GM10266 (cell line): ENCODE data around the gene GPR137B.

ENCODE experiments used
- DNase-seq: peaks from one replicate; pipeline ENCODE4 v3.0.0; 2012; ENCODE audit errors: extremely low spot score
- TF ChIP-seq, protein P1 (sequence below): IDR thresholded peaks from 2 replicates; pipeline ENCODE4 v1.5.1; 2012; ENCODE audit warnings: mild to moderate bottlenecking, low read depth; ENCODE audit not compliant: control insufficient read depth, insufficient read depth; ENCODE audit errors: missing control alignments

The GPR137B gene

GRCh38 chr1:236137285-236137852 is 5.0 kb upstream of the GPR137B start:
- TF ChIP-seq, protein P1, sequence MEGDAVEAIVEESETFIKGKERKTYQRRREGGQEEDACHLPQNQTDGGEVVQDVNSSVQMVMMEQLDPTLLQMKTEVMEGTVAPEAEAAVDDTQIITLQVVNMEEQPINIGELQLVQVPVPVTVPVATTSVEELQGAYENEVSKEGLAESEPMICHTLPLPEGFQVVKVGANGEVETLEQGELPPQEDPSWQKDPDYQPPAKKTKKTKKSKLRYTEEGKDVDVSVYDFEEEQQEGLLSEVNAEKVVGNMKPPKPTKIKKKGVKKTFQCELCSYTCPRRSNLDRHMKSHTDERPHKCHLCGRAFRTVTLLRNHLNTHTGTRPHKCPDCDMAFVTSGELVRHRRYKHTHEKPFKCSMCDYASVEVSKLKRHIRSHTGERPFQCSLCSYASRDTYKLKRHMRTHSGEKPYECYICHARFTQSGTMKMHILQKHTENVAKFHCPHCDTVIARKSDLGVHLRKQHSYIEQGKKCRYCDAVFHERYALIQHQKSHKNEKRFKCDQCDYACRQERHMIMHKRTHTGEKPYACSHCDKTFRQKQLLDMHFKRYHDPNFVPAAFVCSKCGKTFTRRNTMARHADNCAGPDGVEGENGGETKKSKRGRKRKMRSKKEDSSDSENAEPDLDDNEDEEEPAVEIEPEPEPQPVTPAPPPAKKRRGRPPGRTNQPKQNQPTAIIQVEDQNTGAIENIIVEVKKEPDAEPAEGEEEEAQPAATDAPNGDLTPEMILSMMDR = peak; percentile 30

GRCh38 chr1:236139495-236139894 is 2.8 kb upstream of the GPR137B start:
- TF ChIP-seq, protein P1 = no peak
- DNase-seq = no peak

More at GRCh38 chr1:236137285-236137852, 5.0 kb upstream of the GPR137B start:
- DNase-seq = no peak

- DNase-seq = no peak
- TF ChIP-seq, protein P1 = no peak
Measured at GRCh38 chr1:236140705-236141446, 1.5 kb upstream of the GPR137B start.

DNA sequence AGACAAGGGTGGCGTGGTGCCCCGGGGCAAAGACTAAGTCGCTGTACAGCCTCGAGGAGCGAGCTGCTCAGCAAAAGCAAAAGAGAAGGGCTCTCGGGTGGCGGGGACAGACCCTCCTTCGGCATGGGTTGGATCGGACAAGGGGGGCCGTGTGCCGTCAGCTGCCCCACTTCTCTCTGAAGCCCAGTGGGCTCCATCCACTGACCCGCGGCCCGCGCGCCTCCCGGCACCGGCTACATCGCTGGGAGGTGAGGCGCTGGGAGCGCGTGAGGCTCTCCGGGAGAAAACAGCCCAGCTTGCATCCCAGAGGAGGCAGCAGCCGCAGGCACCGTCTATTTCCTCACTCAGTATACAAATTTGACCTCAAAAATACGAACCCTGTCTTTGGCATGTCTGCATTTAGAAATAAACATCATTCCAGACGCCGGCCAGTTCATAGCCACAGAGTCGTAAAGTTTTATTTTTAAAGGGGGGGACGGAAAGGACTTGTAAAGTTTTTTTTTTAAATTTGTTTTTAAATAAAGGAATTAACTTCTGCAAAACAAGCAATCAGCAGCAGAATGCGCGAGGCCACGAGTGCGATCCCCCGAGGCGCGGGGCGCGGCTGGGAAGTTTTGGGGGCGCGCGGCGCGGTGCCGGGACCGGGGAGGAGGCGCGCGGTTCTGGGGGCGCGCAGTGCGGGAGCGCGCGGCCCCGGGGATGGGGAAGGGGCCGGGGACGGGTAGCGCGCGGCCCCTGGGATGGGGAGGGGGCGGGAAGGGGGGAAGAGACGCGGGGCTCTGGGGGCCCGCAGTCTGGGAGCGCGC is 689 bp upstream of the GPR137B start:
- no peak for DNase-seq

GRCh38 chr1:236143104-236143948 is 987 bp downstream of the GPR137B start:
- DNase-seq = peak; percentile 47
- TF ChIP-seq, protein P1 = no peak

More for the DNA sequence above, 689 bp upstream of the GPR137B start:
- TF ChIP-seq, protein P1 = no peak

- TF ChIP-seq, protein P1 = no peak
- DNase-seq = no peak
Measured at GRCh38 chr1:236144033-236144432, 1.7 kb downstream of the GPR137B start.
